Keratinocyte (primary cell): ENCODE data around the gene YPEL1. TPM values are rescaled to one million over a fixed set of nuclear protein-coding genes. Genes with fewer than 3 reads are reported as not detected.

Source experiments
- DNase-seq: peaks from one replicate; pipeline ENCODE4 v3.0.0-alpha.2; 2011; ENCODE audit warnings: low read depth, missing footprints, low spot score
- FAIRE-seq: peaks from 2 replicates; lab custom pipeline; 2011; peaks lifted over from hg19 to GRCh38; lab: Jason Lieb, UNC
- H2AFZ ChIP-seq: 2 replicates; pipeline ENCODE4 v1.6.0; 2012; ENCODE audit warnings: low read length, control low read depth, inconsistent platforms; ENCODE audit not compliant: control insufficient read depth
- H3K27ac ChIP-seq: 2 replicates; pipeline ENCODE4 v1.5.1; 2011; ENCODE audit warnings: low read length; ENCODE audit not compliant: control insufficient read depth, insufficient read depth
- H3K27me3 ChIP-seq: 3 replicates; pipeline ENCODE4 v1.6.0; 2011; ENCODE audit warnings: low read length; ENCODE audit not compliant: control insufficient read depth, insufficient read depth; ENCODE audit errors: extremely low read depth
- H3K36me3 ChIP-seq, 2 experiments: 2 replicates in 1 of 2; 3 replicates in 1 of 2; pipeline ENCODE4 v1.5.1; 2011; ENCODE audit warnings: low read length in 2 of 2, mild to moderate bottlenecking in 1 of 2; ENCODE audit not compliant: control insufficient read depth in 2 of 2, insufficient read depth in 2 of 2; ENCODE audit errors: extremely low read depth in 1 of 2
- H3K4me1 ChIP-seq: 3 replicates; pipeline ENCODE4 v1.5.1; 2011; ENCODE audit warnings: low read length; ENCODE audit not compliant: control insufficient read depth, insufficient read depth; ENCODE audit errors: extremely low read depth
- H3K4me2 ChIP-seq: 3 replicates; pipeline ENCODE4 v1.6.0; 2011; ENCODE audit warnings: low read depth, low read length; ENCODE audit not compliant: control insufficient read depth, insufficient read depth; ENCODE audit errors: extremely low read depth
- H3K4me3 ChIP-seq, 3 experiments: fragments of 200-600 bp in 1 of 3; sonication (generic) in 1 of 3; 2 replicates in 2 of 3; 3 replicates in 1 of 3; pipeline ENCODE4 v1.5.1; 2011 to 2016; ENCODE audit warnings: low read length in 3 of 3, mild to moderate bottlenecking in 3 of 3, control low read depth in 2 of 3, inconsistent platforms in 1 of 3, low read depth in 1 of 3, mixed read lengths in 1 of 3, mixed run types in 1 of 3, moderate library complexity in 1 of 3; ENCODE audit not compliant: control insufficient read depth in 2 of 3, insufficient read depth in 2 of 3; ENCODE audit errors: extremely low read depth in 1 of 3
- H3K79me2 ChIP-seq: 2 replicates; pipeline ENCODE4 v1.6.0; 2012; ENCODE audit warnings: low read length; ENCODE audit not compliant: control insufficient read depth, insufficient read depth
- H3K9ac ChIP-seq: 3 replicates; pipeline ENCODE4 v1.6.0; 2011; ENCODE audit warnings: low read length; ENCODE audit not compliant: control insufficient read depth, insufficient read depth; ENCODE audit errors: extremely low read depth
- H3K9me1 ChIP-seq: 3 replicates; pipeline ENCODE4 v1.6.0; 2011; ENCODE audit warnings: low read length; ENCODE audit not compliant: control insufficient read depth, insufficient read depth; ENCODE audit errors: extremely low read depth
- H3K9me3 ChIP-seq: 2 replicates; pipeline ENCODE4 v1.5.1; 2012; ENCODE audit warnings: low read depth, low read length; ENCODE audit not compliant: control insufficient read depth
- H4K20me1 ChIP-seq: 3 replicates; pipeline ENCODE4 v1.6.0; 2011; ENCODE audit warnings: low read length; ENCODE audit not compliant: control insufficient read depth, insufficient read depth; ENCODE audit errors: extremely low read depth
- EZH2 ChIP-seq: IDR thresholded peaks from one replicate; pipeline ENCODE4 v1.6.1; 2012; ENCODE audit warnings: inconsistent platforms, mild to moderate bottlenecking, low read length, moderate library complexity
- dilution Hi-C: fragments of 300-500 bp; cut with MboI; formaldehyde crosslinking; loops from one replicate; pipeline ENCODE4 v1.7.0; 2020; ENCODE audit warnings: low sequenced_read_pairs; ENCODE audit not compliant: extremely low pct_ligation_motif_present
- polyA plus RNA-seq, 5 experiments: library from polyadenylated mRNA; depleted of rRNA in 3 of 5; stranded (reverse) in 3 of 5; stranded (forward) in 1 of 5; unstranded in 1 of 5; fragments of >200 nt; gene quantifications; 1 replicate in 1 of 5; 2 replicates in 3 of 5; 3 replicates in 1 of 5; pipeline versions ENCODE4 v1.2.1 to v1.2.3, GENCODE V29; 2011 to 2012; ENCODE audit warnings: missing spikeins in 2 of 5, low read depth in 1 of 5, low replicate concordance in 1 of 5
- TF ChIP-seq, protein P1 (sequence below), 3 experiments: IDR thresholded peaks in 1 of 3; conservative IDR thresholded peaks in 1 of 3; optimal IDR thresholded peaks in 1 of 3; 2 replicates in 2 of 3; 3 replicates in 1 of 3; pipeline versions ENCODE3 to v1.5.1; 2011; ENCODE audit warnings: low read length in 3 of 3, mild to moderate bottlenecking in 3 of 3, moderate library complexity in 2 of 3, control low read depth in 1 of 3, inconsistent platforms in 1 of 3; ENCODE audit not compliant: insufficient read depth in 2 of 3; ENCODE audit errors: extremely low read depth in 1 of 3

Gene YPEL1
- polyA plus RNA-seq, 1 donor (not counting 4 experiments of a cell fraction or from before 2014, with no cell fraction given): 0.03 TPM

GRCh38 chr22:21688706-21689381 is 46.8 kb downstream of the YPEL1 start:
- Histone ChIP-seq H3K9me3 (no peaks in the 10 kb centered on the region), H3K36me3 (peaks cover 15 to 17% of the 10 kb centered on the region in 2 experiments), H3K79me2 (no peaks in the 10 kb centered on the region), H3K9me1 (no peaks in the 10 kb centered on the region), H3K27me3 (no peaks in the 10 kb centered on the region), H3K4me2 (no peak overlapping the region), H2AFZ (no peak overlapping the region), H3K27ac (no peak overlapping the region), H3K9ac (no peak overlapping the region), H4K20me1 (no peaks in the 10 kb centered on the region), H3K4me3 (no peak overlapping the region), H3K4me1 (no peaks in the 10 kb centered on the region)
- no peak for TF ChIP-seq EZH2
- TF ChIP-seq, protein P1, sequence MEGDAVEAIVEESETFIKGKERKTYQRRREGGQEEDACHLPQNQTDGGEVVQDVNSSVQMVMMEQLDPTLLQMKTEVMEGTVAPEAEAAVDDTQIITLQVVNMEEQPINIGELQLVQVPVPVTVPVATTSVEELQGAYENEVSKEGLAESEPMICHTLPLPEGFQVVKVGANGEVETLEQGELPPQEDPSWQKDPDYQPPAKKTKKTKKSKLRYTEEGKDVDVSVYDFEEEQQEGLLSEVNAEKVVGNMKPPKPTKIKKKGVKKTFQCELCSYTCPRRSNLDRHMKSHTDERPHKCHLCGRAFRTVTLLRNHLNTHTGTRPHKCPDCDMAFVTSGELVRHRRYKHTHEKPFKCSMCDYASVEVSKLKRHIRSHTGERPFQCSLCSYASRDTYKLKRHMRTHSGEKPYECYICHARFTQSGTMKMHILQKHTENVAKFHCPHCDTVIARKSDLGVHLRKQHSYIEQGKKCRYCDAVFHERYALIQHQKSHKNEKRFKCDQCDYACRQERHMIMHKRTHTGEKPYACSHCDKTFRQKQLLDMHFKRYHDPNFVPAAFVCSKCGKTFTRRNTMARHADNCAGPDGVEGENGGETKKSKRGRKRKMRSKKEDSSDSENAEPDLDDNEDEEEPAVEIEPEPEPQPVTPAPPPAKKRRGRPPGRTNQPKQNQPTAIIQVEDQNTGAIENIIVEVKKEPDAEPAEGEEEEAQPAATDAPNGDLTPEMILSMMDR (optimal IDR thresholded peaks at IDR 0.05 in 1 of 3, IDR thresholded peaks at IDR 0.05 in 1 of 3, conservative IDR thresholded peaks at IDR 0.05 in 1 of 3; ENCODE audit: extremely low read depth in 1 of 3, insufficient read depth in 2 of 3, low read length in 3 of 3): no peak
- DNase-seq (no peak), FAIRE-seq (no peak)
- dilution Hi-C loops: no loop called here

DNA sequence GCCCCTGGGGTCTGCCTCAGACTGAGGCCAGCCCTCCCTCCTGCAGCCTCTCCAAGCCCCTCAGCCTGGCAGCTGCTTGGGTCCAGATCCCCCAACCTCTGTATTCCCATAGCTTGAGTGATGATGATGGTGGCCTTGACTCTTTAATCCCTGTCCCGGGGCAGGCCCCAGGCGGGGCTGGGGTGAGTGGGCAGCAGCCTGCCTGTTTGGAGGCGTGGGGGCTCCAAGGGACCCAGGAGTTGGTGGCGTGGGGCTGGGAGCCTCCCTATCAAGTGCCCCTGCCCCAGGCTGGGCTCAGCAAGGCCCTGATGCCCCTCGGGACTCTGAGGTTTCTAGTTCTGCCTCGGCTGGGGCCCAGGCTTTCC is 47.3 kb downstream of the YPEL1 start:
- no peak overlapping the region for H3K4me2 ChIP-seq
- no peak for TF ChIP-seq EZH2
- TF ChIP-seq, protein P1 (optimal IDR thresholded peaks at IDR 0.05 in 1 of 3, IDR thresholded peaks at IDR 0.05 in 1 of 3, conservative IDR thresholded peaks at IDR 0.05 in 1 of 3; ENCODE audit: extremely low read depth in 1 of 3, insufficient read depth in 2 of 3, low read length in 3 of 3): no peak
- no peaks in the 10 kb centered on the region for H4K20me1 ChIP-seq
- no peaks in the 10 kb centered on the region for H3K27me3 ChIP-seq
- FAIRE-seq (no peak), DNase-seq (no peak)
- H3K9me1 ChIP-seq: no peaks in the 10 kb centered on the region
- H3K9me3 ChIP-seq: no peaks in the 10 kb centered on the region
- no peaks in the 10 kb centered on the region for H3K4me1 ChIP-seq
- peaks cover 13% of the 10 kb centered on the region in 2 experiments for H3K36me3 ChIP-seq
- H3K79me2 ChIP-seq: no peaks in the 10 kb centered on the region
- no peak overlapping the region for H2AFZ ChIP-seq
- H3K9ac ChIP-seq: no peak overlapping the region
- H3K4me3 ChIP-seq: no peak overlapping the region
- dilution Hi-C loops: no loop called here
- H3K27ac ChIP-seq: no peak overlapping the region
